ENCODE measurements around the gene DNM1. TPM values are rescaled to one million over a fixed set of nuclear protein-coding genes. Genes with fewer than 3 reads are reported as not detected.

The DNM1 gene
- total and polyA plus RNA-seq, 4 donors: 44.6 to 410 (median 223) TPM

- Histone ChIP-seq H3K9me3 (ENCODE audit: control insufficient read depth, insufficient read depth, low read length) (no peaks in the 10 kb centered on the region), H3K27me3 (ENCODE audit: control insufficient read depth, insufficient read depth, low read length) (no peaks in the 10 kb centered on the region), H3K4me1 (ENCODE audit: control insufficient read depth, insufficient read depth, low read length) (peaks cover 29% of the 10 kb centered on the region), H3K36me3 (ENCODE audit: control insufficient read depth, insufficient read depth, low read length) (peaks cover 64% of the 10 kb centered on the region), H3K27ac (ENCODE audit: low read depth, low read length) (no peak overlapping the region), H3K4me3 (ENCODE audit: low read depth, low read length) (no peak overlapping the region)
- no peak for DNase-seq (ENCODE audit: low read depth in 4 of 6, low spot score in 6 of 6)
- no CpG with 5 or more reads among the region's 1 CpG for WGBS (ENCODE audit: insufficient coverage)
These were observed 15.0 kb upstream of the DNM1 start for GRCh38 chr9:128188209-128188608.

DNA sequence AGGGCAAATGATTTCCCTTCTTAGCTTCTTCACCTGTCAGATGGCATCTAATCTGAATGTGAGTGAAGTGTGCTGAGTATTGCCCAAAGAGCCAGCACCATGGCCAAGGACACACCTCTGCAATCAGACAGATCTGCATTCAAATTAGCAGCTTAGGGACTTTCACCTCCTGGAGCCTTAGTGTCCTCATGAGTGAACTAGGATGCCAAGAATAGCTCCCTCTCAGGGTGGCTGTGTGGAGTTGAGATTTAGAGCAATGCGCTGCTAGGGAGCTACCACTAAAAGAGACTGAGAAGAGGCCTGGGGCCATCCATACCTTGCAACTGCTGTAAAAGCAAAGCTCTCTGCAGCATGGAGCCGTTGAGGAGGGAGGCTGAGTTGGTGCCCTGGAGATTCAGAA is 13.2 kb upstream of the DNM1 start:
- 72% methylated on average over 2 of the region's 2 CpGs for WGBS (ENCODE audit: insufficient coverage)
- Histone ChIP-seq H3K9me3 (ENCODE audit: control insufficient read depth, insufficient read depth, low read length) (no peaks in the 10 kb centered on the region), H3K4me1 (ENCODE audit: control insufficient read depth, insufficient read depth, low read length) (peaks cover 32% of the 10 kb centered on the region), H3K4me3 (ENCODE audit: low read depth, low read length) (no peak overlapping the region), H3K27ac (ENCODE audit: low read depth, low read length) (no peak overlapping the region), H3K27me3 (ENCODE audit: control insufficient read depth, insufficient read depth, low read length) (no peaks in the 10 kb centered on the region), H3K36me3 (ENCODE audit: control insufficient read depth, insufficient read depth, low read length) (peaks cover 48% of the 10 kb centered on the region)
- DNase-seq (ENCODE audit: low read depth in 4 of 6, low spot score in 6 of 6): no peak

DNA sequence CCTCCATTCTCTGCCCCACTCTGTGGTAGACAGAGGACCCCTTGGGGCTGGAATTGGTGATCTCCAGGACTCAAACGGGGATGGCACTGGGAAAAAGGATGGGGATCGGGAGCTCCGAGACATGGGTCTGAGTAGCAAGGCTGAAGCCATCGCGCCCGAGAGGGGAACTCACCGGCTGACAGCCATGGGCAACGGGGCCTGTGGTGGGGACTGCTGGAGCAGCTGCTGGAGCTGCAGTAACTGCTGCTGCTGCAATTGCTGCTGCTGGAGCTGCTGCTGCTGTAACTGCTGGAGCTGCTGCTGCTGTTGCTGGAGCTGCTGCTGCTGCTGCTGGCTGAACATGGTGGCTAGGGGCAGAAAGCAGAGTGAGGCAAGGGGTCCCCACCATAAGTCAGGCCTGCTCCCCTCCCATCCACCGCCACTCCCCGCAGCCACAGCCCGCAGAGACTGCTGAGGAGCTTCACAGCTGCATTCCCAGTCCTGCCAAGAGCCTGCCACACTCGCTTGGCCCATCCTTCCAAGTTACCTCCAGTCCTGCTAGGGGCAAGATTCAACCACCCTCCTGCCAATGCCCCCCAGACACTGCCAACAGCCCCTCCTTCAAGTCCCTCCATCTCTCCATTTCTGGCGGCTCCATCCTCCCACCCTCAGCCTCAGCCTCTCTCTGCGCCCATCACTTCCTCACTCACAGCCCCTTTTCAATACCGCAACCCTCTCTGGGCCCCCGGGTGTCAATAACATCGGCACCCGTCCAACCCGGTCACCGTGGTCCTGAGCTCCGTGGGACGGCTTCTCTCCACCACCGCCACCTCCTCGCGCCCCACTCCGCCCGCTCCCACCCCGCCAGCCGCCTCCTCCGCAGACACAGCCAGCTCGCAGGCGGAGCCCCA is 12.4 kb upstream of the DNM1 start:
- Histone ChIP-seq H3K27me3 (ENCODE audit: control insufficient read depth, insufficient read depth, low read length) (no peaks in the 10 kb centered on the region), H3K27ac (ENCODE audit: low read depth, low read length) (peak overlapping the region; percentile 73), H3K4me3 (ENCODE audit: low read depth, low read length) (peak overlapping the region; percentile 83), H3K4me1 (ENCODE audit: control insufficient read depth, insufficient read depth, low read length) (peaks cover 32% of the 10 kb centered on the region), H3K9me3 (ENCODE audit: control insufficient read depth, insufficient read depth, low read length) (no peaks in the 10 kb centered on the region), H3K36me3 (ENCODE audit: control insufficient read depth, insufficient read depth, low read length) (peaks cover 40% of the 10 kb centered on the region)
- peak in 2 of 6 donors; percentile 53 to 55 for DNase-seq (ENCODE audit: low read depth in 4 of 6, low spot score in 6 of 6)
- WGBS (ENCODE audit: insufficient coverage): 16% methylated on average over 31 of the region's 32 CpGs

- peak within 1 kb of the TSS; percentile 83 for H3K4me3 ChIP-seq (ENCODE audit: low read depth, low read length)
- H3K27ac ChIP-seq (ENCODE audit: low read depth, low read length): peak within 1 kb of the TSS; percentile 79
- no peaks in the 10 kb centered on the region for H3K27me3 ChIP-seq (ENCODE audit: control insufficient read depth, insufficient read depth, low read length)
- peaks cover 33% of the 10 kb centered on the region for H3K36me3 ChIP-seq (ENCODE audit: control insufficient read depth, insufficient read depth, low read length)
- peaks cover 32% of the 10 kb centered on the region for H3K4me1 ChIP-seq (ENCODE audit: control insufficient read depth, insufficient read depth, low read length)
- 0% methylated on average over 66 of the region's 71 CpGs for WGBS (ENCODE audit: insufficient coverage)
- H3K9me3 ChIP-seq (ENCODE audit: control insufficient read depth, insufficient read depth, low read length): no peaks in the 10 kb centered on the region
- DNase-seq (ENCODE audit: low read depth in 4 of 6, low spot score in 6 of 6): peak in 4 of 6 donors; percentile 71 to 94 (median 82)
These were observed 11.7 kb upstream of the DNM1 start, which contains the start of gene CIZ1 for GRCh38 chr9:128191406-128192046. Gene CIZ1 (minus strand): TSS chr9:128191572. CDS start chr9:128190857, 715 bp downstream.

DNA sequence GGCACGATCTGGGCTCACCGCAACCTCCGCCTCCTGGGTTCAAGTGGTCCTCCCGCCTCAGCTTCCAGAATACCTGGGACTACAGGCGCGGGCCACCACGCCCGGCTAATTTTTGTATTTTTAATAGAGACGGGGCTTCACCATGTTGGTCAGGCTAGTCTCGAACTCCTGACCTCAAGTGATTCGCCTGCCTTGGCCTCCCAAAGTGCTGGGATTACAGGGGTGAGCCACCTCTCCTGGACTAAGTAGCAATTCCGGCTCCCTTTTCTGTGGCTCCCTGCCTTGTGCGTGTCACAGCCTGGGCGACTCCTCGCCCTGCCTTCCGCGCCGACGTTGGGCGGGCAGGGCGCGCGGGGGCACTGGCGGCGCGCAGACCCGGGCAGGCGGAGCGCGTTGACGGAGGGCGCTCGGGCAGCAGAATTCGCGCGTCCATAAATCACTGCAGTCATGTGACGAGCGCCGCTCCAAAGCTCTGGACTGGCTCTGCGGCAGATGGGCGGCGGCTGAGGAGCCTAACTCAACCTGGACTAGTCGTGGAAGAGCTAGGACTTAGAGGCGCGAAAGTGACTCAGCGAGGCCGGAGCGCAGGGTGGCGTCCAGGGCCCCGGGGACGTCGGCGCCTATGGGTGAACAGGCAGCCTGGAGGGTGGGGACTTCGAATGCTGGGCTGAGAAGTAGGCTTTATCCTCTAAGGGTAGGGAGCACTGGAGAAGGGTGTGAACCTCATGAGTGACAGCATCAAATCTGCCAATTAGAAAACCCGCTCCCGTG is 10.4 kb upstream of the DNM1 start:
- peaks cover 32% of the 10 kb centered on the region for H3K4me1 ChIP-seq (ENCODE audit: control insufficient read depth, insufficient read depth, low read length)
- 16% methylated on average over 56 of the region's 56 CpGs for WGBS (ENCODE audit: insufficient coverage)
- H3K27ac ChIP-seq (ENCODE audit: low read depth, low read length): peak overlapping the region; percentile 86
- H3K4me3 ChIP-seq (ENCODE audit: low read depth, low read length): peak overlapping the region; percentile 83
- no peaks in the 10 kb centered on the region for H3K9me3 ChIP-seq (ENCODE audit: control insufficient read depth, insufficient read depth, low read length)
- DNase-seq (ENCODE audit: low read depth in 4 of 6, low spot score in 6 of 6): peak in 3 of 6 donors; percentile 78 to 92 (median 80)
- H3K36me3 ChIP-seq (ENCODE audit: control insufficient read depth, insufficient read depth, low read length): peaks cover 28% of the 10 kb centered on the region
- H3K27me3 ChIP-seq (ENCODE audit: control insufficient read depth, insufficient read depth, low read length): no peaks in the 10 kb centered on the region

GRCh38 chr9:128193469-128194096 is 9.6 kb upstream of the DNM1 start:
- WGBS (ENCODE audit: insufficient coverage): 88% methylated on average over 14 of the region's 14 CpGs

GRCh38 chr9:128201441-128202369 is 1.5 kb upstream of the DNM1 start:
- Histone ChIP-seq H3K4me1 (ENCODE audit: control insufficient read depth, insufficient read depth, low read length) (peaks cover 26% of the 10 kb centered on the region), H3K27me3 (ENCODE audit: control insufficient read depth, insufficient read depth, low read length) (peaks cover 3% of the 10 kb centered on the region), H3K9me3 (ENCODE audit: control insufficient read depth, insufficient read depth, low read length) (no peaks in the 10 kb centered on the region), H3K36me3 (ENCODE audit: control insufficient read depth, insufficient read depth, low read length) (peaks cover 13% of the 10 kb centered on the region), H3K27ac (ENCODE audit: low read depth, low read length) (no peak overlapping the region), H3K4me3 (ENCODE audit: low read depth, low read length) (no peak overlapping the region)
- 56% methylated on average over 8 of the region's 13 CpGs for WGBS (ENCODE audit: insufficient coverage)
- DNase-seq (ENCODE audit: low read depth in 4 of 6, low spot score in 6 of 6): no peak

More at GRCh38 chr9:128193469-128194096, 9.6 kb upstream of the DNM1 start:
- Histone ChIP-seq H3K36me3 (ENCODE audit: control insufficient read depth, insufficient read depth, low read length) (peaks cover 22% of the 10 kb centered on the region), H3K4me1 (ENCODE audit: control insufficient read depth, insufficient read depth, low read length) (peaks cover 32% of the 10 kb centered on the region), H3K27me3 (ENCODE audit: control insufficient read depth, insufficient read depth, low read length) (no peaks in the 10 kb centered on the region), H3K4me3 (ENCODE audit: low read depth, low read length) (peak overlapping the region; percentile 52), H3K9me3 (ENCODE audit: control insufficient read depth, insufficient read depth, low read length) (no peaks in the 10 kb centered on the region), H3K27ac (ENCODE audit: low read depth, low read length) (no peak overlapping the region)
- no peak for DNase-seq (ENCODE audit: low read depth in 4 of 6, low spot score in 6 of 6)

DNA sequence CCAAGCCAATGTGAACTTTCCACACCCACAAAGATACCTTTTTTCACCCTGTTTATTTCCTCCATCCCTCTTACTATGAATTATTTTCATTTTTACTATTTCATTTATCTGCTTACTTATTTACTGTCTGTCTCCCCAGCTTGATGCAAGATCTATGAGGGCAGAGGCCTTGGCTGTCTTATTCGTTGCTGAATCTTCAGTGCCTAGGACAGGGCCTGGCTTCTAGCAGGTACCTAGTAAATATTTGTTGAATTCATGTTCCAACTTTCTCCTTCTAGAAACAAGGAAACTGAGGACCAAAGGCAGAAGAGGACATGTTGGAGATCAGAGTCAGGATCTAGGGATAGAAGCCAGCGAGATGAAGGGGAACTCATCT is 543 bp upstream of the DNM1 start:
- Histone ChIP-seq H3K27me3 (ENCODE audit: control insufficient read depth, insufficient read depth, low read length) (peaks cover 3% of the 10 kb centered on the region), H3K36me3 (ENCODE audit: control insufficient read depth, insufficient read depth, low read length) (peaks cover 14% of the 10 kb centered on the region), H3K4me1 (ENCODE audit: control insufficient read depth, insufficient read depth, low read length) (peaks cover 26% of the 10 kb centered on the region), H3K27ac (ENCODE audit: low read depth, low read length) (no peak overlapping the region), H3K4me3 (ENCODE audit: low read depth, low read length) (no peak overlapping the region), H3K9me3 (ENCODE audit: control insufficient read depth, insufficient read depth, low read length) (no peaks in the 10 kb centered on the region)
- DNase-seq (ENCODE audit: low read depth in 4 of 6, low spot score in 6 of 6): peak in 1 of 6 donors; percentile 11
- 0% methylated on average over 1 of the region's 2 CpGs for WGBS (ENCODE audit: insufficient coverage)
